WTC11 (cell line): ENCODE results near the gene PARD3B. TPM values are rescaled to one million over a fixed set of nuclear protein-coding genes. Genes with fewer than 3 reads are reported as not detected.

Experiments used
- ATAC-seq: fragments of 200-7000 bp; cut with Tn5 transposase; 2 replicates; pipeline ENCODE4 v1.10.0; 2021; ENCODE audit warnings: mild to moderate bottlenecking, moderate library complexity
- CTCF ChIA-PET: fragments of 300-600 bp; sonication (Branson Sonifier 250); formaldehyde crosslinking; loops from one replicate; lab custom pipeline; 2021; ENCODE audit warnings: antibody characterized with exemption; lab: Charles Lee
- POLR2A ChIA-PET: fragments of 350-600 bp; sonication (Branson Sonifier 250); formaldehyde crosslinking; loops from one replicate; lab custom pipeline; 2021; ENCODE audit warnings: antibody characterized with exemption; lab: Charles Lee
- DNase-seq: peaks from one replicate; pipeline ENCODE4 v3.0.0; 2021; ENCODE audit warnings: low spot score
- H3K27ac Mint-ChIP-seq: 2 replicates; pipeline ENCODE4 v1.8.0; 2021; ENCODE audit warnings: mixed read lengths
- H3K27me3 Mint-ChIP-seq: 2 replicates; pipeline ENCODE4 v1.8.0; 2021; ENCODE audit warnings: low read depth, mild to moderate bottlenecking, moderate library complexity, mixed read lengths
- H3K36me3 Mint-ChIP-seq: 2 replicates; pipeline ENCODE4 v1.8.0; 2021; ENCODE audit warnings: mixed read lengths
- H3K4me1 Mint-ChIP-seq: 2 replicates; pipeline ENCODE4 v1.8.0; 2022; ENCODE audit warnings: mixed read lengths
- H3K4me3 Mint-ChIP-seq: 2 replicates; pipeline ENCODE4 v1.8.0; 2021; ENCODE audit warnings: mild to moderate bottlenecking, moderate library complexity, mixed read lengths
- H3K9me3 Mint-ChIP-seq: 2 replicates; pipeline ENCODE4 v1.8.0; 2021; ENCODE audit warnings: mixed read lengths
- ATF3 ChIP-seq: sonication (generic); formaldehyde crosslinking; conservative IDR thresholded peaks from 2 replicates; pipeline ENCODE4 v1.8.1; 2022; ENCODE audit warnings: mild to moderate bottlenecking, missing genetic modification reagents
- CREM ChIP-seq: sonication (generic); formaldehyde crosslinking; IDR thresholded peaks from 2 replicates; pipeline ENCODE4 v1.8.1; 2022; ENCODE audit warnings: mild to moderate bottlenecking, missing genetic modification reagents, moderate library complexity
- E2F4 ChIP-seq: sonication (generic); formaldehyde crosslinking; IDR thresholded peaks from 2 replicates; pipeline ENCODE4 v1.8.1; 2022; ENCODE audit warnings: low read depth, mild to moderate bottlenecking, moderate library complexity, missing genetic modification reagents, borderline replicate concordance
- EMX1 ChIP-seq: fragments of 250-450 bp; sonication (Bioruptor Pico); IDR thresholded peaks from 2 replicates; pipeline ENCODE4 v1.8.0; 2021; ENCODE audit warnings: mild to moderate bottlenecking
- FOXK1 ChIP-seq: sonication (generic); formaldehyde crosslinking; IDR thresholded peaks from 2 replicates; pipeline ENCODE4 v1.8.0; 2022; ENCODE audit warnings: mild to moderate bottlenecking, moderate library complexity, missing genetic modification reagents
- FOXP1 ChIP-seq: sonication (generic); formaldehyde crosslinking; IDR thresholded peaks from 2 replicates; pipeline ENCODE4 v1.8.0; 2022; ENCODE audit warnings: missing genetic modification reagents, mild to moderate bottlenecking, moderate library complexity, borderline replicate concordance
- GRHL2 ChIP-seq: fragments of 250-450 bp; sonication (Bioruptor Pico); IDR thresholded peaks from 2 replicates; pipeline ENCODE4 v1.8.0; 2022; ENCODE audit warnings: mild to moderate bottlenecking, moderate library complexity; ENCODE audit not compliant: insufficient replicate concordance, severe bottlenecking
- GTF2I ChIP-seq: fragments of 250-450 bp; sonication (Bioruptor Pico); conservative IDR thresholded peaks from 2 replicates; pipeline ENCODE4 v1.4.0; 2021; ENCODE audit warnings: mild to moderate bottlenecking
- NFE2L1 ChIP-seq: sonication (generic); formaldehyde crosslinking; IDR thresholded peaks from 2 replicates; pipeline ENCODE4 v1.8.1; 2023; ENCODE audit warnings: missing genetic modification reagents
- NR1H2 ChIP-seq: sonication (generic); formaldehyde crosslinking; IDR thresholded peaks from 2 replicates; pipeline ENCODE4 v1.9.0; 2021; ENCODE audit warnings: mild to moderate bottlenecking, moderate library complexity, missing genetic modification reagents
- NR3C1 ChIP-seq: sonication (generic); formaldehyde crosslinking; conservative IDR thresholded peaks from 2 replicates; pipeline ENCODE4 v1.8.1; 2023; ENCODE audit warnings: low read depth, mild to moderate bottlenecking, missing genetic modification reagents
- PRRX2 ChIP-seq: fragments of 250-450 bp; sonication (Bioruptor Pico); IDR thresholded peaks from 2 replicates; pipeline ENCODE4 v1.8.0; 2021; ENCODE audit warnings: mild to moderate bottlenecking
- RORB ChIP-seq: fragments of 250-450 bp; sonication (Bioruptor Pico); IDR thresholded peaks from 2 replicates; pipeline ENCODE4 v1.9.0; 2021; ENCODE audit warnings: mild to moderate bottlenecking
- SMAD3 ChIP-seq: sonication (generic); formaldehyde crosslinking; IDR thresholded peaks from 2 replicates; pipeline ENCODE4 v1.8.0; 2022; ENCODE audit warnings: missing genetic modification reagents, mild to moderate bottlenecking, borderline replicate concordance
- ZBTB43 ChIP-seq: sonication (generic); formaldehyde crosslinking; IDR thresholded peaks from 2 replicates; pipeline ENCODE4 v1.8.1; 2023; ENCODE audit warnings: mild to moderate bottlenecking, missing genetic modification reagents
- ZNF423 ChIP-seq: fragments of 250-450 bp; sonication (Bioruptor Pico); IDR thresholded peaks from 2 replicates; pipeline ENCODE4 v2.1.2; 2022; ENCODE audit warnings: mild to moderate bottlenecking, moderate library complexity
- ZNF512 ChIP-seq: sonication (generic); formaldehyde crosslinking; IDR thresholded peaks from 2 replicates; pipeline ENCODE4 v1.8.1; 2022; ENCODE audit warnings: missing genetic modification reagents, borderline replicate concordance
- total RNA-seq: library from RNA; stranded (reverse); gene quantifications from 3 replicates; pipeline ENCODE4 v1.2.3, GENCODE V29; 2021

PARD3B gene
- total RNA-seq, 1 experiment from 2014 or later = 5.6 TPM

- ATAC-seq (no peak), DNase-seq (no peak)
- ChIA-PET CTCF (interaction anchor here (1.1 kb wide), 1 partner anchor 10 kb away, joined by 3 read pairs; no protein-coding TSS in a partner anchor), POLR2A (no interaction called here)
- Mint-ChIP-seq H3K9me3 (peaks cover 2% of the 10 kb centered on the region; the same call in 1 of the 2 replicates), H3K4me3 (no peak overlapping the region), H3K27me3 (no peaks in the 10 kb centered on the region; the same call in none of the 2 replicates), H3K36me3 (no peaks in the 10 kb centered on the region), H3K4me1 (no peaks in the 10 kb centered on the region), H3K27ac (no peak overlapping the region)
- no peak for TF ChIP-seq SMAD3 (CRISPR knock-in tag)
Measured at GRCh38 chr2:205659922-205660321, 1114.6 kb downstream of the PARD3B start.

- ATAC-seq (no peak), DNase-seq (no peak)
- Mint-ChIP-seq H3K36me3 (no peaks in the 10 kb centered on the region), H3K27me3 (no peaks in the 10 kb centered on the region; the same call in none of the 2 replicates), H3K27ac (no peak overlapping the region), H3K4me3 (no peak overlapping the region)
- TF ChIP-seq FOXK1 (CRISPR knock-in tag) (no peak), ZNF423 (CRISPR knock-in tag) (no peak), NR1H2 (CRISPR knock-in tag) (no peak), ATF3 (CRISPR knock-in tag) (no peak)
- TF ChIP-seq, all 79 proteins: peak for 0
- POLR2A ChIA-PET = no interaction called here
- Mint-ChIP-seq H3K4me1 (no peaks in the 10 kb centered on the region), H3K9me3 (peaks cover 5% of the 10 kb centered on the region; the same call in 1 of the 2 replicates)
- CTCF ChIA-PET = interaction anchor here (1.1 kb wide), 1 partner anchor 10 kb away, joined by 3 read pairs; no protein-coding TSS in a partner anchor
Measured at GRCh38 chr2:205660521-205661124, 1115.3 kb downstream of the PARD3B start.

- Mint-ChIP-seq H3K9me3 (peaks cover 8% of the 10 kb centered on the region), H3K4me1 (no peaks in the 10 kb centered on the region), H3K27ac (no peak overlapping the region), H3K4me3 (no peak overlapping the region), H3K27me3 (no peaks in the 10 kb centered on the region; the same call in none of the 2 replicates), H3K36me3 (no peaks in the 10 kb centered on the region)
- DNase-seq (no peak), ATAC-seq (no peak)
- TF ChIP-seq NFE2L1 = no peak
- no peak for TF ChIP-seq ZBTB43
- TF ChIP-seq PRRX2 (CRISPR knock-in tag) = no peak
- TF ChIP-seq GTF2I = no peak
- no peak for TF ChIP-seq E2F4 (CRISPR knock-in tag)
- no peak for TF ChIP-seq RORB (CRISPR knock-in tag)
- TF ChIP-seq FOXP1 (CRISPR knock-in tag) = no peak
- TF ChIP-seq EMX1 (CRISPR knock-in tag) = no peak
- TF ChIP-seq FOXK1 (CRISPR knock-in tag) = no peak
- TF ChIP-seq NR3C1 = no peak
- TF ChIP-seq GRHL2 (CRISPR knock-in tag) = no peak
- TF ChIP-seq CREM (CRISPR knock-in tag) = no peak
- no peak for TF ChIP-seq ZNF512 (CRISPR knock-in tag)
- TF ChIP-seq, all 79 proteins: peak for 0
- ChIA-PET CTCF (no interaction called here), POLR2A (no interaction called here)
Measured at GRCh38 chr2:205661281-205661680, 1116.0 kb downstream of the PARD3B start.
